B cell (primary cell): ENCODE results near the gene GULP1. TPM values are rescaled to one million over a fixed set of nuclear protein-coding genes. Genes with fewer than 3 reads are reported as not detected.

Source experiments
- ATAC-seq: fragments of 200-7000 bp; cut with Tn5 transposase; one replicate; pipeline ENCODE4 v1.10.0; 2021; ENCODE audit warnings: low read depth, mild to moderate bottlenecking, moderate number of reproducible peaks, moderate library complexity
- CTCF ChIA-PET: fragments of 350-600 bp; sonication (Branson Sonifier 250); formaldehyde crosslinking; loops from one replicate; lab custom pipeline; 2021; ENCODE audit warnings: antibody characterized with exemption, inconsistent platforms; lab: Charles Lee
- POLR2A ChIA-PET: fragments of 350-600 bp; sonication (Branson Sonifier 250); formaldehyde crosslinking; loops from one replicate; lab custom pipeline; 2021; ENCODE audit warnings: antibody characterized with exemption; lab: Charles Lee
- DNase-seq: peaks from one replicate; pipeline ENCODE4 v3.0.0; 2013
- H2AFZ ChIP-seq: 2 replicates; pipeline ENCODE4 v1.6.1; 2012; ENCODE audit warnings: mild to moderate bottlenecking, low read depth, low read length; ENCODE audit not compliant: insufficient read depth, poor library complexity, severe bottlenecking
- H3K27ac ChIP-seq, 2 donors: 1 replicate in 1 of 2; 2 replicates in 1 of 2; pipeline ENCODE4 v1.5.1; 2012 to 2013; ENCODE audit warnings: low read length in 2 of 2, mild to moderate bottlenecking in 2 of 2, moderate library complexity in 1 of 2
- H3K27me3 ChIP-seq, 4 experiments: fragments of 200-600 bp in 1 of 4; sonication (generic) in 1 of 4; replicated peaks in 1 of 4; 1 replicate in 2 of 4; 2 replicates in 2 of 4; pipeline versions ENCODE4 v1.6.1 to v1.7.0; 2013 to 2016; ENCODE audit warnings: low read length in 3 of 4, mild to moderate bottlenecking in 2 of 4, mixed read lengths in 1 of 4, moderate library complexity in 1 of 4; ENCODE audit not compliant: insufficient read depth in 4 of 4, control insufficient read depth in 3 of 4; ENCODE audit errors: control extremely low read depth in 1 of 4
- H3K36me3 ChIP-seq, 2 experiments: replicated peaks in 1 of 2; 1 replicate in 1 of 2; 2 replicates in 1 of 2; pipeline versions ENCODE4 v1.6.1 to v1.7.1; 2013; ENCODE audit warnings: low read length in 1 of 2; ENCODE audit not compliant: insufficient read depth in 2 of 2, control insufficient read depth in 1 of 2; ENCODE audit errors: control extremely low read depth in 1 of 2, extremely low read depth in 1 of 2
- H3K4me1 ChIP-seq, 2 donors: fragments of 200-600 bp in 1 of 2; sonication (generic) in 1 of 2; 1 replicate in 1 of 2; 2 replicates in 1 of 2; pipeline versions ENCODE4 v1.5.1 to v1.6.1; 2013 to 2017; ENCODE audit warnings: low read length in 2 of 2; ENCODE audit not compliant: control insufficient read depth in 2 of 2, insufficient read depth in 2 of 2
- H3K4me2 ChIP-seq: replicated peaks from 2 replicates; pipeline ENCODE3; 2012; ENCODE audit warnings: mild to moderate bottlenecking, low read depth, low read length; ENCODE audit not compliant: poor library complexity, severe bottlenecking
- H3K4me3 ChIP-seq, 5 experiments: fragments of 200-600 bp in 1 of 5; sonication (generic) in 1 of 5; 1 replicate in 3 of 5; 2 replicates in 2 of 5; pipeline versions ENCODE4 v1.5.1 to v1.7.0; 2011 to 2016; ENCODE audit warnings: low read length in 4 of 5, mild to moderate bottlenecking in 4 of 5, low read depth in 2 of 5, control low read depth in 1 of 5, moderate library complexity in 1 of 5; ENCODE audit not compliant: insufficient read depth in 1 of 5; ENCODE audit errors: control extremely low read depth in 1 of 5, extremely low read depth in 1 of 5
- H3K79me2 ChIP-seq: fragments of 200-600 bp; sonication (generic); one replicate; pipeline ENCODE4 v1.6.0; 2016; ENCODE audit warnings: low read length; ENCODE audit not compliant: control insufficient read depth, insufficient read depth
- H3K9ac ChIP-seq: fragments of 200-600 bp; sonication (generic); 2 replicates; pipeline ENCODE4 v1.6.1; 2017; ENCODE audit warnings: mild to moderate bottlenecking, low read length, moderate library complexity
- H3K9me3 ChIP-seq, 3 donors: one replicate each; pipeline versions ENCODE4 v1.6.1 to v1.7.1; 2013; ENCODE audit warnings: low read length in 2 of 3; ENCODE audit not compliant: control insufficient read depth in 2 of 3, insufficient read depth in 1 of 3; ENCODE audit errors: control extremely low read depth in 1 of 3
- H4K20me1 ChIP-seq: 2 replicates; pipeline ENCODE4 v1.6.0; 2012; ENCODE audit warnings: mild to moderate bottlenecking, low read length; ENCODE audit not compliant: insufficient read depth, control insufficient read depth, poor library complexity, severe bottlenecking
- H3K27ac Mint-ChIP-seq: one replicate; pipeline ENCODE4 v1.8.0; 2021; ENCODE audit warnings: mixed read lengths
- H3K27me3 Mint-ChIP-seq: one replicate; pipeline ENCODE4 v1.8.0; 2021; ENCODE audit warnings: mixed read lengths
- H3K4me1 Mint-ChIP-seq: one replicate; pipeline ENCODE4 v1.8.0; 2021; ENCODE audit warnings: mixed read lengths
- H3K4me3 Mint-ChIP-seq: one replicate; pipeline ENCODE4 v1.8.0; 2021; ENCODE audit warnings: mixed read lengths
- H3K9me3 Mint-ChIP-seq: one replicate; pipeline ENCODE4 v1.8.0; 2022; ENCODE audit warnings: mixed read lengths; ENCODE audit not compliant: insufficient read depth
- EZH2 ChIP-seq: IDR thresholded peaks from 2 replicates; pipeline ENCODE4 v1.6.1; 2012; ENCODE audit warnings: borderline replicate concordance, low read depth, mild to moderate bottlenecking, moderate library complexity, low read length; ENCODE audit not compliant: insufficient read depth, poor library complexity, severe bottlenecking
- WGBS: methylation state at CpG from one replicate; pipeline ENCODE4 v1.1.5; 2013; ENCODE audit warnings: missing lambda C conversion rate; ENCODE audit not compliant: insufficient coverage; 5-methylcytosine and 5-hydroxymethylcytosine counted together
- intact Hi-C: fragments of 100-400 bp; cut with micrococcal nuclease; formaldehyde crosslinking; loops from one replicate; pipeline ENCODE4 v1.10.0; 2022
- polyA plus RNA-seq: library from polyadenylated mRNA; depleted of rRNA; stranded (reverse); fragments of >200 nt; gene quantifications from 2 replicates; pipeline ENCODE4 v1.2.3, GENCODE V29; 2012
- total RNA-seq, 2 donors: library from RNA; stranded (reverse); fragments of 120-200 nt in 1 of 2; gene quantifications; 1 replicate in 1 of 2; 2 replicates in 1 of 2; pipeline versions ENCODE4 v1.2.3 to v1.2.4, GENCODE V29; 2013 to 2022
- TF ChIP-seq, protein P1 (sequence below): fragments of 200-600 bp; IDR thresholded peaks from one replicate; pipeline ENCODE4 v1.8.0; 2022; ENCODE audit warnings: antibody characterized with exemption, mild to moderate bottlenecking

Gene GULP1
- total and polyA plus RNA-seq, 2 donors (not counting 1 experiment from before 2014, with no cell fraction given), result not detected

GRCh38 chr2:188340257-188340656, 48.6 kb downstream of the GULP1 start:
- H3K4me1 Mint-ChIP-seq, result no peaks in the 10 kb centered on the region
- Histone ChIP-seq H3K9me3 (peaks cover 0 to 5% (median 0%) of the 10 kb centered on the region in 3 donors), H3K36me3 (no peaks in the 10 kb centered on the region), H3K4me1 (no peaks in the 10 kb centered on the region), H3K4me2 (no peak overlapping the region), H3K27me3 (no peaks in the 10 kb centered on the region), H4K20me1 (no peaks in the 10 kb centered on the region), H3K79me2 (no peaks in the 10 kb centered on the region), H2AFZ (no peak overlapping the region), H3K27ac (no peak overlapping the region), H3K4me3 (no peak overlapping the region), H3K9ac (no peak overlapping the region)
- no peak overlapping the region for H3K4me3 Mint-ChIP-seq
- ATAC-seq (no peak), DNase-seq (no peak)
- ChIA-PET CTCF (no interaction called here), POLR2A (no interaction called here)
- H3K9me3 Mint-ChIP-seq, result no peaks in the 10 kb centered on the region
- WGBS, result 92% methylated on average over 3 of the region's 3 CpGs
- H3K27ac Mint-ChIP-seq, result no peak overlapping the region
- TF ChIP-seq, protein P1, sequence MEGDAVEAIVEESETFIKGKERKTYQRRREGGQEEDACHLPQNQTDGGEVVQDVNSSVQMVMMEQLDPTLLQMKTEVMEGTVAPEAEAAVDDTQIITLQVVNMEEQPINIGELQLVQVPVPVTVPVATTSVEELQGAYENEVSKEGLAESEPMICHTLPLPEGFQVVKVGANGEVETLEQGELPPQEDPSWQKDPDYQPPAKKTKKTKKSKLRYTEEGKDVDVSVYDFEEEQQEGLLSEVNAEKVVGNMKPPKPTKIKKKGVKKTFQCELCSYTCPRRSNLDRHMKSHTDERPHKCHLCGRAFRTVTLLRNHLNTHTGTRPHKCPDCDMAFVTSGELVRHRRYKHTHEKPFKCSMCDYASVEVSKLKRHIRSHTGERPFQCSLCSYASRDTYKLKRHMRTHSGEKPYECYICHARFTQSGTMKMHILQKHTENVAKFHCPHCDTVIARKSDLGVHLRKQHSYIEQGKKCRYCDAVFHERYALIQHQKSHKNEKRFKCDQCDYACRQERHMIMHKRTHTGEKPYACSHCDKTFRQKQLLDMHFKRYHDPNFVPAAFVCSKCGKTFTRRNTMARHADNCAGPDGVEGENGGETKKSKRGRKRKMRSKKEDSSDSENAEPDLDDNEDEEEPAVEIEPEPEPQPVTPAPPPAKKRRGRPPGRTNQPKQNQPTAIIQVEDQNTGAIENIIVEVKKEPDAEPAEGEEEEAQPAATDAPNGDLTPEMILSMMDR, result no peak
- no peak for TF ChIP-seq EZH2
- H3K27me3 Mint-ChIP-seq, result no peaks in the 10 kb centered on the region
- intact Hi-C loops, result no loop called here

DNA sequence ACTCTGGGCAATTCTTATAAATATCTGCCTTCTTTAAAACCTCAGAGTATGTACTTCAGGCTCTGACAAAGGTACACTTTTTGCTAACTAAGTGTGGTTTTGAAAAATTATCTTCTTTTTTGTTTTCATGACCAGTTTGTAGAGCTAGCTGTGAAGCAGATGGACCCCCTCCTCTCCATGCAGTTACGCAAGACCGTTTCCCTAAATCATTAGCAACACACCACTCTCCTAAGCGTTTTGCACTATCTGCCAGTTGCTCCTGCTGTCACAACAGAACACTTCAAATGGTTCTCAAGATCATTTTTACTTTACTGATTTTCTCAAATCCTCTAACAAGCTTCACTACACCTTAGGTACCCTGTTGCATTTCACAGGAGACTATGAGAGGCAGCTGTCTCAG, 53.3 kb downstream of the GULP1 start:
- CTCF ChIA-PET, result no interaction called here
- no peak overlapping the region for H3K9ac ChIP-seq
- no peaks in the 10 kb centered on the region for H3K36me3 ChIP-seq
- Mint-ChIP-seq H3K9me3 (no peaks in the 10 kb centered on the region), H3K4me3 (no peak overlapping the region), H3K4me1 (no peaks in the 10 kb centered on the region), H3K27me3 (no peaks in the 10 kb centered on the region), H3K27ac (no peak overlapping the region)
- H2AFZ ChIP-seq, result no peak overlapping the region
- H4K20me1 ChIP-seq, result no peaks in the 10 kb centered on the region
- H3K4me3 ChIP-seq, result no peak overlapping the region
- WGBS, result 72% methylated on average over 3 of the region's 3 CpGs
- H3K79me2 ChIP-seq, result no peaks in the 10 kb centered on the region
- no peak overlapping the region for H3K27ac ChIP-seq
- TF ChIP-seq, protein P1, result no peak
- TF ChIP-seq EZH2, result no peak
- no peaks in the 10 kb centered on the region for H3K27me3 ChIP-seq
- H3K4me2 ChIP-seq, result no peak overlapping the region
- H3K4me1 ChIP-seq, result no peaks in the 10 kb centered on the region
- POLR2A ChIA-PET, result no interaction called here
- intact Hi-C loops, result no loop called here
- ATAC-seq (no peak), DNase-seq (no peak)
- peaks cover 0 to 5% (median 0%) of the 10 kb centered on the region in 3 donors for H3K9me3 ChIP-seq
